Coronary artery (tissue), 2 donors: ENCODE data around the gene ERC2.

Experiments
- DNase-seq: peaks from one replicate; pipeline ENCODE4 v3.0.0-alpha.2; 2017; ENCODE audit warnings: low spot score
- H3K27ac ChIP-seq, 2 donors: fragments of 200-600 bp; sonication (generic); one replicate each; pipeline ENCODE4 v1.5.1; 2016 to 2019
- H3K4me3 ChIP-seq: fragments of 200-600 bp; sonication (generic); 2 replicates; pipeline ENCODE4 v1.5.1; 2016; ENCODE audit warnings: mild to moderate bottlenecking, moderate library complexity
- TF ChIP-seq, protein P1 (sequence below): fragments of 200-600 bp; sonication (generic); IDR thresholded peaks from one replicate; pipeline ENCODE4 v1.5.1; 2019; ENCODE audit warnings: antibody characterized with exemption

Gene ERC2

DNA sequence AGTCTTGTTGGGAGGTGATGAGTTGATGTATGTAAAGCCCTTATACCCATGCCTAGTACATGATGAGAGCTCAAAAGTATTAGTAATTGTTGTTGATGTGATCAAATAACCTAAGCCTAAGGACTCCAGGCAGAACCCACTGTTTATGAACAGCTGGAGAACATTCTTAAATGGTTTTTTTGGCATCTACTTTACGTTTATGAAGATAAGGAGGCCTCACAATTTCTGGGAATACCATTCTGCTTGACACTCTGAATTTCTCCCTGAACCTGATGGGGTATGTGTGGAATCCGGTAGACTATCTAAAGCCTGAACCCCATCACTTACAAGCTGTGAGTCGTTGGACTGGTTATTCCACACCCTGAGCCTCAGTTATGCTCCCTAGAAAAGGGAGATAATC is 736.5 kb downstream of the ERC2 start:
- no peak overlapping the region for H3K27ac ChIP-seq
- H3K4me3 ChIP-seq = no peak overlapping the region
- TF ChIP-seq, protein P1, sequence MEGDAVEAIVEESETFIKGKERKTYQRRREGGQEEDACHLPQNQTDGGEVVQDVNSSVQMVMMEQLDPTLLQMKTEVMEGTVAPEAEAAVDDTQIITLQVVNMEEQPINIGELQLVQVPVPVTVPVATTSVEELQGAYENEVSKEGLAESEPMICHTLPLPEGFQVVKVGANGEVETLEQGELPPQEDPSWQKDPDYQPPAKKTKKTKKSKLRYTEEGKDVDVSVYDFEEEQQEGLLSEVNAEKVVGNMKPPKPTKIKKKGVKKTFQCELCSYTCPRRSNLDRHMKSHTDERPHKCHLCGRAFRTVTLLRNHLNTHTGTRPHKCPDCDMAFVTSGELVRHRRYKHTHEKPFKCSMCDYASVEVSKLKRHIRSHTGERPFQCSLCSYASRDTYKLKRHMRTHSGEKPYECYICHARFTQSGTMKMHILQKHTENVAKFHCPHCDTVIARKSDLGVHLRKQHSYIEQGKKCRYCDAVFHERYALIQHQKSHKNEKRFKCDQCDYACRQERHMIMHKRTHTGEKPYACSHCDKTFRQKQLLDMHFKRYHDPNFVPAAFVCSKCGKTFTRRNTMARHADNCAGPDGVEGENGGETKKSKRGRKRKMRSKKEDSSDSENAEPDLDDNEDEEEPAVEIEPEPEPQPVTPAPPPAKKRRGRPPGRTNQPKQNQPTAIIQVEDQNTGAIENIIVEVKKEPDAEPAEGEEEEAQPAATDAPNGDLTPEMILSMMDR = no peak
- DNase-seq = no peak

- no peak overlapping the region for H3K4me3 ChIP-seq
- no peak overlapping the region for H3K27ac ChIP-seq
- no peak for DNase-seq
- TF ChIP-seq, protein P1 = no peak
These were observed 738.7 kb downstream of the ERC2 start for GRCh38 chr3:55729546-55729945.

DNA sequence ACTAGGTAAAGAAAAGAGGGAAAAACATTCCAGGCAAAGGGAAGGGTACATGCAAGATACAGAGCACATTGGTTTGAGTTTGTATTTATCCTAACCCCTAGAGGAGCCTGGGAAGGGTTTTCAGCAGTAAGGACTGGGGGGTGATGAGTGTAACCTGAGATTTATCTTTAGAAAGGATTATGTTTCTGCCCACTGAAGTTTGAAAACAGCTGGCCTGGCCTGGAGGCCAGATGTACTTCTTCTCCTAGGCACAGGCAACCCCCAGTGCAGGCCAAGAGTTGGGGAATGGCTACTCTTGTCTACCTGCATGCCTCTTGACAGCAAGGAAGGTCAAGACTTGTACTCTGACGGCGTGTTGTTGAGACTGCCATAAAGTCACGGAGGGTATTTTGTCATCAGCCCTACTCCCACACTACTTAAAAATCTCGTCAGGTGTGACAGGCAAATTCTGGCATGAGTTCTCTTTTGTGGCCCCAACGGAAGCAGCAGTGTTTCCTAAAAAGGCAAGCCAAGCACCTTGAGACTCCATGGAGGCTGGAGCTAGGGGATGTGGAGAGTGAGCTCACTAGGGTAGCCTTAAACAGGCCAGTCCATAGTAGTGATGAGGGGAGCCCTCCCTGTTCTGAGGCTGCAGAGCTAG is 739.7 kb downstream of the ERC2 start:
- no peak overlapping the region for H3K27ac ChIP-seq
- TF ChIP-seq, protein P1 = no peak
- no peak for DNase-seq
- no peak overlapping the region for H3K4me3 ChIP-seq

DNA sequence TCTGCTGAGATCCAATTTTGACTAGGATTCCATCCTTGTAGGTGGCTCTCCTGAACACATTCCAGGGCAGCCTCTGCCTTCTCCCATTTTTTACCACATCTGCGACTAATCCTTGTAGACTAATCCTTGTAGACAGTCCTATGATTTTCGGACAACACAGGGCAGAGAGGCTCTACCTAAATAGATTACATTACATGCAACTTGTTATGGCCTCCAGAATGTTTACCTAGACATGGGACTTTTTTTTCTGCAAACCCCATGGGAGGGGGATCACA is 741.8 kb downstream of the ERC2 start:
- no peak overlapping the region for H3K27ac ChIP-seq
- no peak overlapping the region for H3K4me3 ChIP-seq
- TF ChIP-seq, protein P1 = no peak
- no peak for DNase-seq

DNA sequence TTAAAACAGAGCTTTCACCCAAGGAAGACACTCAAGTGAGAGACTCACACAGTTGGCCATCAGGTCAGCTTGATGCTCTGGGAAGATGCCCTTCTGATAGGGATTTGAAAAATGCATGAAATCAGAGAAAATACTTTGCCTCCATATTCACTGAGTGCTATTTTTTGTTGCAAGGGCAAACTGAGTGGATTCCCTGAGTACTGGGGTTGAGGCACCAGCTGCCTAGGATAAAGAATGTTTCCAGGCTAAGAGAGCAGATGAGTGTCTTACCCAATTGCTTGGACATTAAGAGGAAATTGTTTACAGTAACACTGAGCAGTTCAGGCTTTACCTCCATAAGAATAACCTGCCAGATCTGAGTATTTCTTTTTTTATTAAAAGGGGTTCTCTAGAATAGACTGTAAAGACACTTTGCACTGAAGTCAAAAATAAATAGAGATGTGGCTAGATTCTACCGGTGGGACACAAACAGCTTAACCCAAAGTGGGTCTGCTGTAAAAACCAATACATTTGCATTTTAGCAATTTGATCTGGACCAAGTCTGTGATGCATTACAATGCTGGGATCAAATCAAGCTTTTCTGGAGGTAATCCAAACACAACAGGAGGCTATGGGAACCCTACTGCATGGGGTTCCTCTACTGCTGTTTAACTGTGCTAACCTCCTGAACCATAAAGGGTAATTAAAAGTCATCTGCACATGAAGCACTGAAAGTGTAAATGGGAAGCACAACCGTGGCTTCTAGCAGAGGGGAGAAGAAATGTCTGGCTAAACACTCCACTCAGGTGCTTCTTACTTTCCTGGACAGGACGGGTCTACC is 742.4 kb downstream of the ERC2 start:
- DNase-seq = no peak
- TF ChIP-seq, protein P1 = no peak
- Histone ChIP-seq H3K27ac (no peak overlapping the region), H3K4me3 (no peak overlapping the region)

GRCh38 chr3:55724821-55725220 is 743.4 kb downstream of the ERC2 start:
- H3K27ac ChIP-seq = no peak overlapping the region
- no peak for DNase-seq
- H3K4me3 ChIP-seq = no peak overlapping the region
- TF ChIP-seq, protein P1 = no peak

- H3K4me3 ChIP-seq = no peak overlapping the region
- no peak for DNase-seq
- no peak overlapping the region for H3K27ac ChIP-seq
- TF ChIP-seq, protein P1 = no peak
These were observed 743.9 kb downstream of the ERC2 start for GRCh38 chr3:55724407-55724784.
